GM21423 (cell line): ENCODE data around the gene CYLD.

Experiments
- ATAC-seq: cut with Tn5 transposase; IDR thresholded peaks from one replicate; pipeline ENCODE4 v1.9.1; 2021; ENCODE audit warnings: mild to moderate bottlenecking, moderate library complexity; ENCODE audit not compliant: unreplicated experiment

The CYLD gene

DNA sequence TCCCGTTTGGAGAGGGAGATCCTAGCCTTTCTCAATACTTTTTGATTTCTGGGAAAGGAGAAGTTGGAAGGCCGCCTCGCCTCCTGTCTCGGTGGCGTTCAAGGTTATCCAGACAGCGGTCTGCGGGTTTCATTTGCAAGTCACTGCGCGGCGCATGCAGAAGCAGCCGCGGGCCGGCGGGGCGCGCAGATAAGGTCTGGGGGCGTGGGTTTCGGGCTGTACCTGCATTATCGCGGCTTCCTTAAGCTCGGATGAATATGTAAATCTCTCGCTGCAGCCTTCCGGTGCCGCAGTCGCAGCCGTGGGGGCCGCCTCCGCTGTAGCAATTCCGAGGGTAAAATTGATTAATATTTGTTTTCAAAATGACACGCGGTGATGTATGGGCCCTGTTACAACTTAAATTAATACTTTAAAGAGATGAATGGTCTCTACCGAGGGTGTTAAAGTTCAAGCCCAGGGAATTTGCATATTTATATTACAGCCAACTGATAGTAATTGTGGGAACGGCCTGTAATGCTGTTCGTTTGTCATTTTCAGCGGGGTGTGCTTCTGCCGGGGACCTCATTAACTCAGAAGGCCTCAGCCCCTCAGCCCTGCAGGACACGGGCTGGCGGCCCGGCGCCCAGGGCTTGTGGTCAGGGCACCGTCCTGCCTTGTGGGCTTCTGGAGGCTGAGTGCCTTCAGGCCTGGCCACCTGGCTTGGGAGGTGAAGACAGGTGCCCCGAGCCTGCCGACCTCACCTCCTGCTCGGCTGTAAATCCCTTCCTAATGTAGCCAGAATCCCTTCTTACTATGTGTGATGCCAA is 99.4 kb downstream of the CYLD start:
- ATAC-seq = no peak

DNA sequence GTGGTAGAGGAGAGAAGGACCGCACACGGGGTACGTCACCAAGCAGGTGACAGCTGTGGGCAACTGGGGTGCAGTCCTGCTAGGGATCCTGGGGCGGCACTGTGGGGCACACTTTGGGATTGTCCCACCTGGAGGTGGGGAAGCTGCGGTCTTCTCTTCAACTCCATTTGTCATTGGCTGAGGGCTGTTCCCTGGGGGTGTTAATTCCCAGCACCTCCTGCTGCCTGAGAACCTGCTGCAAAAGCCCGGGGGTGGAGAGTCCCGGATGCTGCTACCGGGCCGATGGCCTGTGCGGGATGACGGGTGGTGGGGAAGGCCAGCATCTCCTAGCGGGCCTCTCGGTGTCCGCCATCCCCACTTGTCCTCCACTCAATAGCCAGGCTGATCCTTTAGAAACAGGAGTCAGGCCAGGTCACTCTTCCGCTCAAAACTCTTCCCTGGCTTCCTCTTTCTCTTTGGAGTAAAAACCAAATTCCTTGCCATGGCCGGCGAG is 100.2 kb downstream of the CYLD start:
- no peak for ATAC-seq

DNA sequence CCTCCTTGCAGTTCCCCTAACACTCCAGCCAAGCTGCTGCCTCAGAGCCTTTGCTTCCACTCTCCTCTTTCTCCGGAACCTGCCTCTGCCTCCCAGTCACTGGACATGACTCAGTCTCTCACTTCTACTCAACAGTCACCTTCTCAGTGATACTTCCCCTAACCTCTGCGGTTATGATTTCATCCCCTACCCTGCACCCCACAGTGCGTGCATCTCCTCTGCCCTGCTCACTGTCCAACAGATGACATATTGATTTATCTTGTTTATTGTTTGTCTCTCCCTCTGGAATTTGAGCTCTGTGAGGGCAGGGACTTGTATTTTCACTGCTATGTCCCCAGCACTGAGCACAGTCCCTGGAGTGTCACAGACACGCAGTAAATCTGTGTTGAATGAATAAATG is 100.7 kb downstream of the CYLD start:
- no peak for ATAC-seq

DNA sequence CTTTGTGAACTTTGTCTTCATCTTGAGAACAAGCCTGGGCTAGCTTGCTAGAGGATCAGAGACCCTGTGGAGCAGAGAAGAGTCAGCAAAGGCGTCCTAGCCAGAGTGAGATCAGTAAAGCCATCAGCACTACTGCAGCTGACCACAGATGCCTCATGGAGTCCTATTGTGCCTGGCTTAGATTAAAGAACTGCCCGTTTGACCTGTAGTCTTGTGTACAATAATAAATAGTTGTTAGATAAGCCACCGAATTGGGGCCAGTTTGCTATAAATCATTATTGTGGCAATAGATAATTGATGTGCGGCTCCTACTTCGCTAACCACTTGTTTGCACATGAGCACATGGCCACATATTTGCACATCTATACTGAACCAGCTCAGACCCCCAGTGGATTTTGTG is 103.0 kb downstream of the CYLD start:
- ATAC-seq = no peak

DNA sequence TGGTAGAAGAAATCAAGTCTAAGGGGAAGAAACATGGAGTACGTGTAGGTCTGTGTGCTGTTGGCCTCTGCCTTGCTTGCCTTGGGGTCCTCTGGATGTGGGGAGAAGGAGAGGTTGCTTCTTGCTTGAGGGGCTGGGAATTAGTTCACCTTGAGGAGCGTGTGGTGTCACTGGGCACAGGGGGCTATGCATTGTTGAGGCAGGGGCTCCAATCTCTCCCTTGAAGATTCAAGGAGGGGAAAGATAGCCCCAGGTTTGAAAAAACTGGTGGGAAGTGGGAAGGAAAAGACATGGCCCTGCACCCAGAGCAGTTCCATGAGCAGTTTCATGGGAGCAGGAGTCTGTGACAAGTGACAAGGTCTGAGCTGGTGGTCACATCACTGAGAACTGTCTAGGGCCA is 103.4 kb downstream of the CYLD start:
- ATAC-seq = no peak

DNA sequence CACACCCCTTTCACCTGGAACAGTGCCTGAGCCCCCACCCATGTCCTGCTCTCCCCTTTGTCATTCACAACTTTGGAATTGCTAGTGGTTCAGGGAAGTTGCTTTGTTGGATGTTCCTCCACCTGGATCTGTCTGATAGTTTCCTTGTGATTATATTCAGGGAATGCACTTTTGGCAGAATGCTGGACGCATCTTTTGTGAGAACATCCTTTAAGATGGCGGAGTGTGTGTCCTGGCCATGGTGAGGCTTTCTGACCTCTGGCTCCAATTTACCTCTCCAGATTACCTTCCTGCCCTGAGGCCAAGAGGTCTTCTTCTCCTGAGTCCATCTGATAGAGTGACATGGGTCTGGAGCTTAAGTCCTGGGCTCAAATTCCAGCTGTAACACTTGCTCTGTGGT is 104.6 kb downstream of the CYLD start:
- ATAC-seq = no peak

DNA sequence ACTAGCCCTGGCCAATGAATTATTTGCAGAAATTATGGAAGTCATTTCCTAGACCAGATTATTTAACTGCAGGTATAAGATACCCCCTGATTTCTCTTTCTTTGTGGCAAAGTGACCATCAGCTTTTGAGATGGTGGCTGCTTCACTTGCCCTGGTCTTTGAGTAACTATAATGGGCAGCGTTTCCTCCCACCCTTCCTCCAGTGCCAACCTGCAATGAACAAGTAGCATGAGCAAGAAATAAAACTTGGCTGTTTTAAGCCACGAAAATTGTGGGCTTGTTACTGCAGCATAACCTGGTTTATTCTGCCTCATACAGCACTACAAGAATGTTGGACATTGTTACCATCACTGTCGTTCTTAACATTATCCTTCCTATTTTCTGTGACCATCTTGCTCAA is 105.3 kb downstream of the CYLD start:
- no peak for ATAC-seq

DNA sequence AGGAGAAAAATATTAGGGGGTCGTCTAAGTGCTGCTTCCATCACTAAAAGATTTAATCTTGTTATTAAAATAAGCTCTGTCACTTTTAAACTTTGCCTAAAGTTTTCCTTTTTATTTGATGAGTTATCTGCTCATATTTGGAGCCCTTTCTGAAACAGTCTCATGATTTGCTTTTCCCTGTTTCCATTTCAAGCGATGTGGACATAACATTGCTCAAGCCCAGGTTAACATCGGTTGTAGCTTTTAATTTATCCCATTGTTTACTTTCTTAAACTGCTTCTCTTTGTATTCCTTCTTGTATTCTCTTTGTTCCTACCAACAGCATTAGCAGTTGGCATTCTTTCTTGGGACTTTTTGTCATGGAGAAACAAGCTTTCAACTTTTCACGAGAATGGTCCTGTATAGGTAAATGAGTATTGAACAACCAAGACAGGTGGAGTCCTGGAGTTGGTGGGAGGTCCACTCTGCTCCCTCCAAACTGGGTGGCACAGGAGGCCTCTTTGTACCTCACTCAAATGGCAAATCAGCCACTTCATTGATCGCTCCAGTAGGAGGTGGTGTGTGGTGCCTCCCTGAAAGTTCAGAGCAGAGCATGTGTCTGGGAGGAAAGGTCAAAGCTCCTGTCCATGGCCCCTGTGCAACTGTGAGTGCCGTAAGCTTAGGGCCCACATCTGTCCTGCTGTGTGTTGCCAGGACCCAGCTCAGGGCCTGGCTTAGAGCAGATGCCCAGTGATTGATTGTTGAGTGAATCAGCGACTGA is 107.0 kb downstream of the CYLD start:
- ATAC-seq = no peak
